Spinal cord (tissue), 10 donors: ENCODE results near the gene SOX5. TPM values are rescaled to one million over a fixed set of nuclear protein-coding genes. Genes with fewer than 3 reads are reported as not detected.
"Not testable (repeated sequence)": the region's sequence is repeated elsewhere in the genome, so short reads cannot be mapped to it uniquely, and the experiment has no call there.

Experiments used
- DNase-seq, 6 donors: peaks; one replicate each; pipeline versions ENCODE4 v3.0.0 to v3.0.0-alpha.2; 2013 to 2015; ENCODE audit warnings: low spot score in 6 of 6, low read depth in 4 of 6
- H3K27ac ChIP-seq: one replicate; pipeline ENCODE4 v1.5.1; 2013; ENCODE audit warnings: low read depth, low read length, control low read depth
- H3K27me3 ChIP-seq: one replicate; pipeline ENCODE4 v1.6.1; 2013; ENCODE audit warnings: low read length; ENCODE audit not compliant: control insufficient read depth, insufficient read depth
- H3K36me3 ChIP-seq: one replicate; pipeline ENCODE4 v1.6.1; 2013; ENCODE audit warnings: low read length; ENCODE audit not compliant: control insufficient read depth, insufficient read depth
- H3K4me1 ChIP-seq: one replicate; pipeline ENCODE4 v1.6.1; 2013; ENCODE audit warnings: low read length; ENCODE audit not compliant: control insufficient read depth, insufficient read depth
- H3K4me3 ChIP-seq: one replicate; pipeline ENCODE4 v1.5.1; 2013; ENCODE audit warnings: low read depth, low read length, control low read depth
- H3K9me3 ChIP-seq: one replicate; pipeline ENCODE4 v1.6.1; 2013; ENCODE audit warnings: low read length; ENCODE audit not compliant: control insufficient read depth, insufficient read depth
- WGBS: methylation state at CpG from one replicate; pipeline ENCODE4 v1.1.5; 2013; ENCODE audit warnings: missing lambda C conversion rate; ENCODE audit not compliant: insufficient coverage; 5-methylcytosine and 5-hydroxymethylcytosine counted together
- polyA plus RNA-seq, 2 donors: library from polyadenylated mRNA; unstranded; fragments of 120-200 nt; gene quantifications; one replicate each; pipeline ENCODE4 v1.2.1, GENCODE V29; 2013; ENCODE audit not compliant: insufficient read length in 2 of 2
- total RNA-seq, 2 donors: library from RNA; depleted of rRNA in 1 of 2; stranded (reverse); fragments of 120-200 nt in 1 of 2; fragments of >200 nt in 1 of 2; gene quantifications; one replicate each; pipeline versions ENCODE4 v1.2.3 to v1.2.4, GENCODE V29; 2013 to 2014
- donor health status: healthy.

The SOX5 gene
- total and polyA plus RNA-seq, 4 donors: 20.3 to 48.8 (median 41.8) TPM

GRCh38 chr12:23503544-23503943 lies 445.9 kb downstream of the SOX5 start:
- no CpG with 5 or more reads among the region's 2 CpGs for WGBS

DNA sequence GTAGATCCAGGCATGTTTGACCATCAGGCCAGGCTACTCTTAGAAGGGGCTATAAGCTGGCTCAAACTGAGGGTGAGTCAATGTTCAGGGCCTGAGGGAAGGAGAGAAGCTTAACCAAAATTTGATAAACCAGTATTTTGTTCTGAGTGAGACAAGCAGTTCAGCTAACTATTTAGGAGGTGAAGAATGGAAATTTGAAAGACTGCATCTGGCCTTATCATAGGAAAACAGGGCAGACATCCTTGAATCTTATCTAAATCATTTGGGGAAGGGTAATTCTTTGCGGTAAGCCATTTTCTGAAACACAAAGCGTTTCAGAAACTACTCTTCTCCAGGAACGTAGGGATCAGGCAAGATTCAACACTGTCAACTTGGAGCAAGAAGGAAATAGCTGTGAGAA lies 447.2 kb downstream of the SOX5 start:
- Histone ChIP-seq H3K4me1 (no peaks in the 10 kb centered on the region), H3K36me3 (no peaks in the 10 kb centered on the region), H3K9me3 (no peaks in the 10 kb centered on the region), H3K27me3 (no peaks in the 10 kb centered on the region), H3K27ac (no peak overlapping the region), H3K4me3 (no peak overlapping the region)
- 80% methylated on average over 1 of the region's 3 CpGs for WGBS
- no peak for DNase-seq

More at GRCh38 chr12:23503544-23503943, 445.9 kb downstream of the SOX5 start:
- Histone ChIP-seq H3K9me3 (no peaks in the 10 kb centered on the region), H3K4me3 (no peak overlapping the region), H3K27ac (no peak overlapping the region), H3K36me3 (no peaks in the 10 kb centered on the region), H3K27me3 (no peaks in the 10 kb centered on the region), H3K4me1 (no peaks in the 10 kb centered on the region)
- DNase-seq: no peak

DNA sequence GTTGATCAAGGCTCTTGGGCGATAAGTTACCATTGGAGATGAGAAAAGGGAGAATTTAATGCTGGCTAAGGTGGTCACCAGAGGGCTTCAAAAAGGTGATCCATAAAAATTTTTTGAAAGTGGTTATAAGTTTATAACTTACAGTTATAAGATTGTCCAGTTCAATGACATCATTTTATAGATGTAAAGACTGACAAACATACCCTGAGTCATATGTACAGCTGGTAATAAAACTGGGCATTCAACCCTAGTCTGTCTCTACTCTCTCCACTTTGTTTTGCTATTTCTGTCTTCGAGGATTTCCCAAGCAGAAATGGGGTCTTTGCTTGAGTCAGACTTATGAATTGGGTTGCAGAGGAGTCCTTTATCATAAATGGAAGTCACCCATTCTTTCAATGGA lies 454.0 kb downstream of the SOX5 start:
- Histone ChIP-seq H3K4me3 (no peak overlapping the region), H3K27ac (no peak overlapping the region), H3K4me1 (no peaks in the 10 kb centered on the region), H3K9me3 (no peaks in the 10 kb centered on the region), H3K36me3 (no peaks in the 10 kb centered on the region), H3K27me3 (no peaks in the 10 kb centered on the region)
- no CpG with 5 or more reads among the region's 2 CpGs for WGBS
- DNase-seq: no peak

- Histone ChIP-seq H3K4me3 (no peak overlapping the region), H3K4me1 (no peaks in the 10 kb centered on the region), H3K9me3 (peaks cover 1% of the 10 kb centered on the region), H3K36me3 (no peaks in the 10 kb centered on the region), H3K27ac (no peak overlapping the region), H3K27me3 (no peaks in the 10 kb centered on the region)
- WGBS: 33% methylated on average over 1 of the region's 1 CpG
- no peak for DNase-seq
Measured at GRCh38 chr12:23493672-23494071, 455.8 kb downstream of the SOX5 start.

DNA sequence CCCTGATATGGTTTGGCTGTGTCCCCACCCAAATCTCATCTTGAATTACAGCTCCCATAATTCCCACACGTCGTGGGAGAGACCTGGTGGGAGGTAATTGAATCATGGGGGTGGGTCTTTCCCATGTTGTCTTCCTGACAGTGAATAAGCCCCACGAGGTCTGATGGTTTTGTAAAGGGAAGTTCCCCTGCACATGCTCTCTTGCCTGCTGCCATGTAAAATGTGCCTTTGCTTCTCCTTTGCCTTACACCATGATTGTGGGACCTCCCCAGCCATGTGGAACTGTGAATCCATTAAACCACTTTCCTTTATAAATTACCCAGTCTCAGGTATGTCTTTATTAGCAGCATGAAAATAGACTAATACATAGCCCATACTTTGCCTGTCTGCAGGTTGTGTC lies 458.4 kb downstream of the SOX5 start:
- H3K4me3 ChIP-seq, H3K36me3 ChIP-seq, H3K4me1 ChIP-seq, H3K27ac ChIP-seq, H3K9me3 ChIP-seq, H3K27me3 ChIP-seq, DNase-seq: not testable (repeated sequence)
- WGBS: 80% methylated on average over 1 of the region's 3 CpGs

- H3K9me3 ChIP-seq: peaks cover 1% of the 10 kb centered on the region
- no peaks in the 10 kb centered on the region for H3K27me3 ChIP-seq
- no CpG with 5 or more reads among the region's 2 CpGs for WGBS
- no peaks in the 10 kb centered on the region for H3K4me1 ChIP-seq
- no peak overlapping the region for H3K27ac ChIP-seq
- no peak for DNase-seq
- H3K4me3 ChIP-seq: no peak overlapping the region
- H3K36me3 ChIP-seq: no peaks in the 10 kb centered on the region
Measured at GRCh38 chr12:23488130-23488529, 461.3 kb downstream of the SOX5 start.

DNA sequence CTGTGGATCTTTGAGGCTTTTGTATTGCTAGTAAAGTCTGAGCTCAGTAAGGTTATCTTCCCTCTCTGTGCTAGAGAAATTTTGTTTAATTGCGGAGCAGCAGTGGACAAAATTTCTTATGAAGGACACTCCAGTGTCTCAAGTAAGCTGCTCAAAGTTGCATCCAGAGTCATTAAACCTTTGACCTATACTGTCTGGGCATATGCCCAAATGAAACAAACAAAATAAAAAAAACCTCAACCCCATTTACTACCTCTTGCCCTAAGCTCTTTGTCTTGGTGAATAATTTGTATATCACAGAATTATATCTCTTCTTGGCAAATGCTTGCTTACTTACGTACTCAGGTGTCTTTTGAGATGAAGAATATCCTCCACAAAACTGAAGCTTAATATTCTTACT lies 465.2 kb downstream of the SOX5 start:
- Histone ChIP-seq H3K4me3 (no peak overlapping the region), H3K9me3 (peaks cover 3% of the 10 kb centered on the region), H3K36me3 (no peaks in the 10 kb centered on the region), H3K27ac (no peak overlapping the region), H3K4me1 (no peaks in the 10 kb centered on the region), H3K27me3 (no peaks in the 10 kb centered on the region)
- DNase-seq: no peak
- WGBS: no CpG with 5 or more reads among the region's 2 CpGs

- no CpG with 5 or more reads among the region's 1 CpG for WGBS
Measured at GRCh38 chr12:23482571-23482970, 466.9 kb downstream of the SOX5 start.

More at GRCh38 chr12:23482571-23482970, 466.9 kb downstream of the SOX5 start:
- no peaks in the 10 kb centered on the region for H3K4me1 ChIP-seq
- H3K27ac ChIP-seq: no peak overlapping the region
- H3K36me3 ChIP-seq: no peaks in the 10 kb centered on the region
- H3K9me3 ChIP-seq: peaks cover 3% of the 10 kb centered on the region
- H3K27me3 ChIP-seq: no peaks in the 10 kb centered on the region
- DNase-seq: no peak
- no peak overlapping the region for H3K4me3 ChIP-seq
